Lung (tissue), 12 donors: ENCODE data around the gene CLPTM1L. TPM values are rescaled to one million over a fixed set of nuclear protein-coding genes. Genes with fewer than 3 reads are reported as not detected.

ENCODE experiments used
- ATAC-seq: fragments of 200-7000 bp; cut with Tn5 transposase; one replicate; pipeline ENCODE4 v1.9.1; 2020; ENCODE audit warnings: moderate number of reproducible peaks; ENCODE audit not compliant: insufficient read depth, low FRiP score
- DNase-seq, 3 donors: peaks; one replicate each; pipeline ENCODE4 v3.0.0-alpha.2; 2013 to 2017
- H3K27ac ChIP-seq, 2 donors: one replicate each; pipeline ENCODE4 v1.5.1; 2013; ENCODE audit warnings: mild to moderate bottlenecking in 2 of 2, moderate library complexity in 2 of 2, control low read depth in 1 of 2, inconsistent platforms in 1 of 2, low read depth in 1 of 2, low read length in 1 of 2
- H3K27me3 ChIP-seq, 3 donors: one replicate each; pipeline ENCODE4 v1.5.1; 2013; ENCODE audit warnings: low read length in 2 of 3; ENCODE audit not compliant: control insufficient read depth in 3 of 3, insufficient read depth in 3 of 3
- H3K36me3 ChIP-seq, 4 donors: one replicate each; pipeline ENCODE4 v1.5.1; 2013; ENCODE audit warnings: low read length in 4 of 4, mild to moderate bottlenecking in 1 of 4, moderate library complexity in 1 of 4; ENCODE audit not compliant: control insufficient read depth in 4 of 4, insufficient read depth in 4 of 4
- H3K4me1 ChIP-seq, 5 donors: one replicate each; pipeline ENCODE4 v1.5.1; 2013; ENCODE audit warnings: low read length in 5 of 5, mild to moderate bottlenecking in 2 of 5, moderate library complexity in 1 of 5; ENCODE audit not compliant: control insufficient read depth in 5 of 5, insufficient read depth in 5 of 5
- H3K4me3 ChIP-seq: one replicate; pipeline ENCODE4 v1.5.1; 2013; ENCODE audit warnings: mild to moderate bottlenecking, control low read depth, moderate library complexity
- H3K9ac ChIP-seq, 2 donors: one replicate each; pipeline ENCODE4 v1.5.1; 2013; ENCODE audit warnings: low read length in 2 of 2, control low read depth in 1 of 2; ENCODE audit not compliant: insufficient read depth in 1 of 2
- H3K9me3 ChIP-seq, 4 donors: one replicate each; pipeline ENCODE4 v1.5.1; 2013; ENCODE audit warnings: low read length in 3 of 4, mild to moderate bottlenecking in 1 of 4, moderate library complexity in 1 of 4; ENCODE audit not compliant: control insufficient read depth in 4 of 4, insufficient read depth in 3 of 4
- CTCF ChIP-seq: IDR thresholded peaks from 2 replicates; pipeline ENCODE4 v1.5.1; 2012; ENCODE audit warnings: mild to moderate bottlenecking; ENCODE audit errors: control extremely low read depth, extremely low read depth
- WGBS, 2 donors: extraction: QIAGEN DNeasy Blood & Tissue Kit; methylation state at CpG; one replicate each; pipeline ENCODE4 v1.1.7; 2013; 5-methylcytosine and 5-hydroxymethylcytosine counted together
- polyA plus RNA-seq, 2 donors: library from polyadenylated mRNA; stranded (reverse); fragments of 200-250 nt; gene quantifications; one replicate each; pipeline ENCODE4 v1.2.1, GENCODE V29; 2013
- total RNA-seq, 2 donors: library from RNA; depleted of rRNA in 1 of 2; stranded (reverse); fragments of >200 nt in 1 of 2; gene quantifications; one replicate each; pipeline ENCODE4 v1.2.1, GENCODE V29; 2014 to 2021
- donor health status: control.
- donor health status: control.
- donor health status: Bipolar disorder and iron deficiency.
- donor health status: healthy.
- donor health status: DM: yes; HTN: yes; CAD: no.

Gene CLPTM1L
- total and polyA plus RNA-seq, 4 donors = 79.0 to 153 (median 144) TPM

- Histone ChIP-seq H3K9ac (no peak overlapping the region), H3K9me3 (no peaks in the 10 kb centered on the region), H3K4me1 (no peaks in the 10 kb centered on the region), H3K27ac (no peak overlapping the region), H3K36me3 (no peaks in the 10 kb centered on the region), H3K27me3 (peaks cover 0 to 12% (median 0%) of the 10 kb centered on the region in 3 donors), H3K4me3 (no peak overlapping the region)
- no peak for DNase-seq
- WGBS, 2 donors = 84 to 87% methylated on average over 25 of the region's 25 CpGs
- TF ChIP-seq CTCF = no peak
- no peak for ATAC-seq
Measured at GRCh38 chr5:1357946-1358725, 13.2 kb upstream of the CLPTM1L start.

GRCh38 chr5:1356873-1357787 lies 12.2 kb upstream of the CLPTM1L start:
- H3K4me1 ChIP-seq = no peaks in the 10 kb centered on the region
- ATAC-seq = no peak
- no peaks in the 10 kb centered on the region for H3K36me3 ChIP-seq
- H3K9me3 ChIP-seq = no peaks in the 10 kb centered on the region
- no peak overlapping the region for H3K4me3 ChIP-seq
- 66 to 80% methylated on average over 28 of the region's 28 CpGs for WGBS, 2 donors
- no peak overlapping the region for H3K27ac ChIP-seq
- TF ChIP-seq CTCF = no peak
- H3K9ac ChIP-seq = no peak overlapping the region
- H3K27me3 ChIP-seq = peaks cover 0 to 11% (median 0%) of the 10 kb centered on the region in 3 donors
- no peak for DNase-seq

GRCh38 chr5:1354576-1354975 lies 9.7 kb upstream of the CLPTM1L start:
- no peak for ATAC-seq
- H3K4me3 ChIP-seq = no peak overlapping the region
- H3K27me3 ChIP-seq = peaks cover 0 to 3% (median 0%) of the 10 kb centered on the region in 3 donors
- no peaks in the 10 kb centered on the region for H3K9me3 ChIP-seq
- H3K4me1 ChIP-seq = no peaks in the 10 kb centered on the region
- no peaks in the 10 kb centered on the region for H3K36me3 ChIP-seq
- no peak for TF ChIP-seq CTCF
- no peak overlapping the region for H3K9ac ChIP-seq
- no peak for DNase-seq
- WGBS, 2 donors = 43 to 52% methylated on average over 4 of the region's 4 CpGs
- no peak overlapping the region for H3K27ac ChIP-seq
